Stimulated activated CD4-positive, alpha-beta T cell treated with anti-CD3 and anti-CD28 coated beads, Interleukin-4, amount 100 ng/mL, for 4 hours (primary cell): ENCODE results near the gene DPAGT1.
"Not testable (repeated sequence)": the region's sequence is repeated elsewhere in the genome, so short reads cannot be mapped to it uniquely, and the experiment has no call there.

Source experiments
- DNase-seq, 2 experiments: peaks; one replicate each; pipeline ENCODE4 v3.0.0-alpha.2; 2020

DPAGT1 gene

DNA sequence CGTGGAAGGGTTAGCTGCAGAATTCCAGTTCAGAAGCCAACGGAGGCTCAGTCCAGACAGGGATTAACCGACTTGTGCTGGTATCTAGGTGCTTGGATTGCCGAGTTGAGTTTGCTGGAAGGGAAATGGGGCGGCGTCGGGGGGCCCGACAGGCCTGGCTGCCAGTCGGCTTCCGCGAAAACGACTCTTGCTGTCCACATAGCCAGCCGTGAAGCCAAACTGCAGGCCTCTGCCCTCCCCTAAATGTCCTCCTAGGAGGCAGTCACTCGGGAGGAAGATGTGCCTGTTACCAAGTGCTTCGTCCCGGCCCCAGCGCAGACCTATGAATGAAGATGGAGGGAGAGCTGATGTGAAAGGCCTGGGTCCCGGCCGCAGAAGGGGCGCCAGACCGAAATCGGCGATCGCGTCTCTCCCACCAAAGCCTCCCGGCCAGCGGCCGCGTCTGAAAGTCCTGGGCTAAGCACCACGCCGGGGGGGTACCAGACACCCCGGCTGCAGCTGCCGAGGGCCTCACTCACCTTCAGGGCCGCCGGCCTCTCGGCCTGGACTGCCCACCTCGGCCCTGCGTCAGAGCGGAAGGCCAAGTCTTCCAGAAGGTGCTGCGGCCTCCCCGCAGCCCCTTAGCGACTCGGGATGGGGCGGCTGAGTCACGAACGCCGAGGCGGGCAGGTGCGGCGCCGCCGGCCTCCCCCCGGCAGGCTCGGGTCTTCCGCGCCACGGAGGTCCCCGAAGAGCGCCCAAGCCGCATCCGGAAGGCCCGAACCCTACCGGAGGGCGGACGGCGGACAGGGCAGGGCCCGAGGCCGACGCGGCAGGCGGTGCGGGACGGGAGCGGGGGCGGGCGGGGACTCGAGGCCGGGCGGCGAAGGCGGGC, 7.5 kb downstream of the DPAGT1 start:
- DNase-seq: peak; percentile 58 to 61

DNA sequence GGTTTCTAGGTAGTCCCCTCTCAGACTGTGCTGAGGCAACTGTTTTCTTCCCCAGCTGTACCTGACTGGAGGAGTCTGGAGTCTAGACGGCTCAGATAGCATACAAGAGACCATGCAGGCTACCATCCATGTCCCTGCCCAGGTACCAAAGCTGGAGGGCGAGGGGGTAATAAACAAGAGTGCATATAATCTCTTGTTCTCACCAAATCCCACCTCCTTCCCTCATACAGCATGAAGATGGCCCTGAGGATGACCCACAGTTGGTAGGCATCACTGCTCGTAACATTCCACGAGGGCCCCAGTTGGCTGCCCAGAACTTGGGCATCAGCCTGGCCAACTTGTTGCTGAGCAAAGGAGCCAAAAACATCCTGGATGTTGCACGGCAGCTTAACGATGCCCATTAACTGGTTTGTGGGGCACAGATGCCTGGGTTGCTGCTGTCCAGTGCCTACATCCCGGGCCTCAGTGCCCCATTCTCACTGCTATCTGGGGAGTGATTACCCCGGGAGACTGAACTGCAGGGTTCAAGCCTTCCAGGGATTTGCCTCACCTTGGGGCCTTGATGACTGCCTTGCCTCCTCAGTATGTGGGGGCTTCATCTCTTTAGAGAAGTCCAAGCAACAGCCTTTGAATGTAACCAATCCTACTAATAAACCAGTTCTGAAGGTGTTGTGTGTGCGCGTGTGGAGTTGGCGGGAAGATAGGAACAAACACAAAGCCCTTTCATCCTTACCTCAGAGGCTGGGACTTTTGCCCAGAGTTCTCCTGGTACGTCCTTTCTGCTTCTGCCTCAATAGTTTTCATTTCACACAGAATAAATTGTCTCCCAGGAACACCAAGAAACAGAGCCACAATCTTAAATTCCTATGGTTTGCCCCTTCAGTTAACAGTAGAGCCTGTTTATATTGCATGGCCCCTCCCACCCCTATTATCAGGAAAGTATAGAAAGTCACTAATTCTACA, 8.5 kb downstream of the DPAGT1 start:
- no peak for DNase-seq

- no peak for DNase-seq
These were observed 9.4 kb downstream of the DPAGT1 start for GRCh38 chr11:119091966-119092879.

DNA sequence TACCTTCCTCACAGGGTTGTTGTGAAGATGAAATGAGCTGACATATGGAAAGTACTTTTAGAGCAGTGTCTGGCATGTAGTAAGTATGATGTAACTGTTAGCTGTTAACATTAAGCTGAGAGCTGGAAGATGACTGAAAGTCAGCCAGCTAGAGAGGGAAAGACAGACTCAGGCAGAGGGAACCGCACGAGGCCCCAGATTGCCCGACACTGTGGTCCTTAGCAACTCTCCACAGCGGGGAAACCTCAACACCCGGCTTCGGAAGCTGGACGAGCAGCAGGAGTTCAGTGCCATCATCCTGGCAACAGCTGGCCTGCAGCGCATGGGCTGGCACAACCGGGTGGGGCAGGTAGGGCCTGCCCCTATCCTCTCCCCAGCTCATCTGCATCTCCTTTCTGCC, 10.5 kb downstream of the DPAGT1 start:
- no peak for DNase-seq

- no peak for DNase-seq
These were observed 12.3 kb downstream of the DPAGT1 start for GRCh38 chr11:119089319-119089718.

DNA sequence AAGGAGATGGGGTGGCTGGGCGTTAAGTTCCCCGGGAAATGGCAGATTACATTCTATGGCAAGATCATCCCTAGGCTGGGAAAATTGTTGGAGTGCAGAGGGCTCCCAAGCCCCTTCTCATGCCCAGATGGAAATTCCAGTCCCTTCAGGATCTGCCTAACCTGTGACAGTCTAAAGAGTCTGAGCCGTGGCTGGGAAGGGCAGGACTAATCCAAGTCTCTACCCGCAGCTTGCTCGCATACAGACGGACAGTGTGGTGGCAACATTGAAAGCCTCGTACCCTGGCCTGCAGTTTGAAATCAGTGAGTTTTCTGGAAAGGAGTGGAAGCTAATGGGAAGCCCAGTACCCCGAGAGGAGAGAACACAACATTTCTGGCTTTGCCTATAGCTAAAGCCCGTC, 13.2 kb downstream of the DPAGT1 start:
- DNase-seq: no peak

- DNase-seq: no peak
These were observed 13.9 kb downstream of the DPAGT1 start for GRCh38 chr11:119087747-119088241.

DNA sequence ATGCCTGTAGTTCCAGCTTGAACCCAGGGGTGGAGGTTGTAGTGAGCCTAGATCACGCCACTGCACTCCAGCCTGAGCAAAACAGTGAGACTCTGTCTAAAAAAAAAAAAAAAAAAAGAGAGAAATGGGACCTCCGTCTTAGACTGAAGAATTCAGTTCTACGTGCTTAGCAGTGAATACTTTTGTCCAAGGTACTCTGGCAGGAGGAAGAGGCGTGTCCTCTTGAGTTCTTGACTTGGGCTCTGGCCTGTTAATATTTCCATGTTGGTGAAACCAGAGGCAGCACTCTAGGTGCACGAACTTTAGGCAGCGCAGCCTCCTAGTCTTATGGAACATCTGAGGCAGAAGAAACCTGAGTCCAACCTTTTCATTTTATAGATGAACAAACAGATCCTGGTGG, 14.5 kb downstream of the DPAGT1 start:
- no peak for DNase-seq

GRCh38 chr11:119085437-119085847, 16.2 kb downstream of the DPAGT1 start:
- DNase-seq: peak; percentile 45 to 69

GRCh38 chr11:119084663-119085436, 16.8 kb downstream of the DPAGT1 start, which contains the start of gene HMBS:
TSS of gene HMBS (plus strand) at chr11:119084881. CDS start at chr11:119085034, 153 bp downstream.
- DNase-seq: peak; percentile 87 to 92

DNA sequence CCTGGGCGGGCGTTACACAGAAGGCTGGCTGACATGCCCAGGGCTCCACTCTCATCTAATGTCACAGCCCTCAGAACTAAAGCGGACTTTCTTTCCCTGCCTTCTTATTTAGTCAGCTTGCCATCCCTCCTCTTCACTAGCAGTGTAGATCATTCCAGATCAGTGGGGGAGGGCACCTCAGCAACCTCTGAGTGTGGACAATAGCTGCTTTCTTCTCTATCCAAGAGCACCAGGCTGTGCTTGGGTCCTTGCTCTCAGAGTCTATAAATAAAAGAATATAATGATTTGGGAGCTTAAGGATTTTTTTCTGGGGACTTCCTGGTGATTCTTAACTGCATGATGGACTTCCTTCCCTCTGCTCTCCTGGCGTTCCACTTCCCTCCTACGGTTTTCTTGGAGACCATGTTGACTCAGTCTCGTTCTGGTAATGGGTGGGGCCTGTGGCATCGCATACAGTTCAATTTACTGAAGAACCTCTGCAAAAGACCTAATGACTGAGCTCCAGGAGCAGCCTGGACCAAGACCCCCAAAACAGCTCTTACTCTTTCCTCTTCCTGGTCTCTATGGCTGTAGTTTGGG, 19.9 kb downstream of the DPAGT1 start:
- no peak for DNase-seq

- DNase-seq: no peak
These were observed 22.8 kb downstream of the DPAGT1 start for GRCh38 chr11:119078675-119079420.

DNA sequence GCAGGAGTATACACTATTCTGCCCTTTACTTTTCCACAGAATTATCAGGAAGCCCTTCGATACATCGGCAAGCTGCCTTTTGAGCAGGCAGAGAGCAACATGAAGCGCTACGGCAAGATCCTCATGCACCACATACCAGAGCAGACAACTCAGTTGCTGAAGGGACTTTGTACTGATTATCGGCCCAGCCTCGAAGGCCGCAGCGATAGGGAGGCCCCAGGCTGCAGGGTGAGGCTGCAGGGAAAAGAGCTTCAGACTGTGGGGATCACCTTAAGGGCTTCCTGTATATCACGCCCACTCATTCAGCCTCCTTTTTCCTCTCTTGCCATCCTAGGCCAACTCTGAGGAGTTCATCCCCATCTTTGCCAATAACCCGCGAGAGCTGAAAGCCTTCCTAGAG, 23.8 kb downstream of the DPAGT1 start:
- DNase-seq: no peak

- DNase-seq: peak; percentile 97 to 98
These were observed 34.1 kb downstream of the DPAGT1 start, which contains the start of gene VPS11 for GRCh38 chr11:119067371-119068222. TSS of gene VPS11 (plus strand) at chr11:119067818. CDS start at chr11:119067824, 6 bp downstream.

DNA sequence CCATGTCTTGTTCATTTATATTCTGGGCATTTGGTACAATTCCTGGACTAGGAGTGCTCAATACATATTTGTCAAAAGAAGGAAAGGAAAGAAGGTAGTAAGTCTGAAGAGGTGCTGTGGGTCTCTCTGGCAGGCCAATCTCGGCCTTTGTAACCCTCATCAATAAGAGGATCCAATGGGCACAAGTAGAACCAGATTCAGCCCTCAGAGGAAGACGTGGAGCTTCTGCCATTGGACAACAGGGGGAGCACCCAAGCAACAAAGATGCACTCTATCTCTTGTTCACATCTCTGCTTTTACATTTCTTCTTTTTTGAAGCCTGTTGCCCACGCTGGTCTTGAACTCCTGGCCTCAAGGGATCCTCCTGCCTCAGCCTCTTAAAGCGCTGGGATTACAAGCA, 36.3 kb downstream of the DPAGT1 start:
- peak in 1 of 2 experiments; percentile 45 for DNase-seq

DNA sequence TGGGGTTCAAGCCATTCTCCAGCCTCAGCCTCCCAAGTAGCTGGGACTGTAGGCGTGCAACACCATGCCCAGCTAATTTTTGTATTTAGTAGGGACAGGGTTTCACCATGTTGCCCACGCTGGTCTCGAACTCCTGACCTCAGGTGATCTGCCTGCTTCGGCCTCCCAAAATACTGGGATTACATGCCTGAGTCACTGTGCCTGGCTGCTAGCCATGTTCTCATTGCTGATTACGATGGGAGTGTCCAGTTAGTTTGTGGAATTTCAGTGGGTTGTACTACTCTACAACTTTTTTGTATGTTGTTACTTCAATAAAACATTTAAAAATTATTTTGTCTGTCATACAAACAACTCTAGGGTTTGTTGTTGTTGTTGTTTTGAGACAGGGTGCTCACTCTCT, 38.9 kb downstream of the DPAGT1 start:
- no peak for DNase-seq

DNA sequence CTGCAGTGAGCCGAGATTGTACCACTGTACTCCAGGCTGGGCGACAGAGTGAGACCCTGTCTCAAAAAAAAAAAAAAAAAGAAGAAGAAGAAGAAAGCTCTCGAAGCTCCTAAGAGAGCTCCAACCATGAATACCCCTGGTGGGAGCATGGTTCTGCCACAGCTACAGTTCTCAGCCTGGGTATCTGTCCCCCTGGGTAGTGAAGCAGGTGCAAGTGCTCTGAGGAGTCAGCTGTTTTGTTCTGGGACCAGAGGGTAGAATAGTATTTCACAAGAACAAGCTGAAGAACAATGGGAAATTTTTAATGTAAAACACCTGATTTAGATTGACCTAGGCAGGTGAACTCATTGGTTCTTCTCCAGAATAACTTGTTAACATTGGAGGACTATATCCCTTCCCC, 40.4 kb downstream of the DPAGT1 start:
- no peak for DNase-seq

DNA sequence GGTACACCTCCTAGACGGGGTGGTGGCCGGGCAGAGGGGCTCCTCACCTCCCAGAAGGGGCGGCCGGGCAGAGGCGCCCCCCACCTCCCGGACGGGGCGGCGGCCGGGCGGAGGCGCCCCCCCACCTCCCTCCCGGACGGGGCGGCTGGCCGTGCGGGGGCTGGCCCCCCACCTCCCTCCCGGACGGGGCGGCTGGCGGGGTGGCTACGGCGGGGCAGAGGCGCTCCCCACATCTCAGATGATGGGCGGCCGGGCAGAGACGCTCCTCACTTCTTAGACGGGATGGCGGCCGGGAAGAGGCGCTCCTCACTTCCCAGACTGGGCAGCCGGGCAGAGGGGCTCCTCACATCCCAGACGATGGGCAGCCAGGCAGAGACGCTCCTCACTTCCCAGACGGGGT, 42.5 kb downstream of the DPAGT1 start:
- not testable (repeated sequence) for DNase-seq
